Uterus (tissue), 2 donors: ENCODE results near the gene ARHGAP45.
A peak's percentile ranks its signal among the peaks of the same experiment; 100 is the strongest.

Experiments
- POLR2A ChIP-seq, 2 donors: fragments of 450-650 bp; IDR thresholded peaks; one replicate each; pipeline ENCODE4 v1.6.1; 2016; ENCODE audit warnings: antibody characterized with exemption in 2 of 2, mild to moderate bottlenecking in 1 of 2, moderate library complexity in 1 of 2
- TF ChIP-seq, protein P1 (sequence below), 4 experiments: fragments of 200-600 bp in 2 of 4; fragments of 450-650 bp in 2 of 4; sonication (generic) in 2 of 4; IDR thresholded peaks; one replicate each; pipeline ENCODE4 v1.5.1; 2016 to 2019; ENCODE audit warnings: antibody characterized with exemption in 4 of 4, mild to moderate bottlenecking in 2 of 4, moderate library complexity in 1 of 4

DNA sequence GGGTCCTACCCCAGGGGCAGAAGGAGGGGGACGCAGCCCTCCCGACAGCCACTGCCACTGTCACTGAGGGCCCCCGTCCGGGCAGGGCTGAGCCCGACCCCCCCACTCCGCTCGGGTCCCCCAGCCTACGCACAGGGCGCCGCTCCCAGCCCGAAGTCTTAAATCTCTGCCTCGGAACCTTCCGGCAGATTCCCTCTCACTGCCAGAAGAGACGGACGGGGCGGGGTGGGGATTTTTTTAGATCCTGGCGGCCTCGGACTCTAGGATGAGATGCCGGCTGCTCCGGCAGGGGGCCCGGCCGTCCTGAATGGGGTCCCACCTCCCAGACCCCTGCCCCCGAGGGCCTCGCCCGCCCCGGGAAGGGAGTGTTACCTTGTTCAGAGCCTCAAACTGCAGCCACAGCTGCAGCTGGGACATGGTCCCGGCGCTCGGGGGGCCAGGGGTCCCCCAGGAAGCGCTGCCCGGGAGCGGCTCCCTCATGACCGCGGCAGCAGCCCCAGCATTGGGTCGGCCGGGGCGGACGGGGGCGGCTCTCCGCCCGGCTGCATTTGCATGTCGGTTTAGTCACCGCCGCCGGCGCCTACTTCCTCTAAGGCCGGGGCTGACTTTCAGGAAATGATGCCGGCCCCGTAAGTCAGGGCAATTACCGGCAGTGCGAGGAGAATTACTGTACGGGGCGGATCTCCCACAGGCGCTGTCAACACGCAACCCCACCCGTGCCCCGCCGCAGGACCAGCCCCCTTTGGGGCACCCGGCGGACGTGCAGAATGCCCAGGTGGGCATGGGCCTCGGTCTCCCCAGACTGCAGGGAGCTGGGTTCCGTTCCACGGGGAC lies 65.0 kb downstream of the ARHGAP45 start:
- TF ChIP-seq, protein P1, sequence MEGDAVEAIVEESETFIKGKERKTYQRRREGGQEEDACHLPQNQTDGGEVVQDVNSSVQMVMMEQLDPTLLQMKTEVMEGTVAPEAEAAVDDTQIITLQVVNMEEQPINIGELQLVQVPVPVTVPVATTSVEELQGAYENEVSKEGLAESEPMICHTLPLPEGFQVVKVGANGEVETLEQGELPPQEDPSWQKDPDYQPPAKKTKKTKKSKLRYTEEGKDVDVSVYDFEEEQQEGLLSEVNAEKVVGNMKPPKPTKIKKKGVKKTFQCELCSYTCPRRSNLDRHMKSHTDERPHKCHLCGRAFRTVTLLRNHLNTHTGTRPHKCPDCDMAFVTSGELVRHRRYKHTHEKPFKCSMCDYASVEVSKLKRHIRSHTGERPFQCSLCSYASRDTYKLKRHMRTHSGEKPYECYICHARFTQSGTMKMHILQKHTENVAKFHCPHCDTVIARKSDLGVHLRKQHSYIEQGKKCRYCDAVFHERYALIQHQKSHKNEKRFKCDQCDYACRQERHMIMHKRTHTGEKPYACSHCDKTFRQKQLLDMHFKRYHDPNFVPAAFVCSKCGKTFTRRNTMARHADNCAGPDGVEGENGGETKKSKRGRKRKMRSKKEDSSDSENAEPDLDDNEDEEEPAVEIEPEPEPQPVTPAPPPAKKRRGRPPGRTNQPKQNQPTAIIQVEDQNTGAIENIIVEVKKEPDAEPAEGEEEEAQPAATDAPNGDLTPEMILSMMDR (IDR thresholded peaks at IDR 0.05) = peak in 3 of 4 experiments; percentile 10 to 43 (median 30)
- TF ChIP-seq POLR2A (IDR thresholded peaks at IDR 0.05) = peak in 1 of 2 donors; percentile 36
